GM18511 (cell line): Measurements from ENCODE around the gene LOXL3.

Experiments used
- ATAC-seq: cut with Tn5 transposase; IDR thresholded peaks from one replicate; pipeline ENCODE4 v1.9.1; 2021; ENCODE audit warnings: mild to moderate bottlenecking, moderate library complexity; ENCODE audit not compliant: unreplicated experiment

The LOXL3 gene

GRCh38 chr2:74552914-74553811 lies 579 bp downstream of the LOXL3 start:
- ATAC-seq, result no peak

- ATAC-seq, result peak; percentile 14
These were observed 1.5 kb downstream of the LOXL3 start for GRCh38 chr2:74551942-74552913.

- ATAC-seq, result no peak
These were observed 2.2 kb downstream of the LOXL3 start for GRCh38 chr2:74551530-74551929.

GRCh38 chr2:74550231-74550630 lies 3.5 kb downstream of the LOXL3 start:
- ATAC-seq, result no peak

- ATAC-seq, result peak; percentile 43
These were observed 4.6 kb downstream of the LOXL3 start for GRCh38 chr2:74548900-74549826.

- ATAC-seq, result no peak
These were observed 5.3 kb downstream of the LOXL3 start for GRCh38 chr2:74548285-74548899.

- ATAC-seq, result no peak
These were observed 7.7 kb downstream of the LOXL3 start for GRCh38 chr2:74546004-74546403.

GRCh38 chr2:74544634-74545033 lies 9.1 kb downstream of the LOXL3 start:
- ATAC-seq, result no peak

GRCh38 chr2:74542978-74543377 lies 10.8 kb downstream of the LOXL3 start:
- no peak for ATAC-seq

- no peak for ATAC-seq
These were observed 13.5 kb downstream of the LOXL3 start for GRCh38 chr2:74540291-74540690.

- ATAC-seq, result no peak
These were observed 14.8 kb downstream of the LOXL3 start for GRCh38 chr2:74538881-74539339.

GRCh38 chr2:74537140-74537539 lies 16.6 kb downstream of the LOXL3 start:
- ATAC-seq, result no peak

GRCh38 chr2:74536166-74536950 lies 17.4 kb downstream of the LOXL3 start:
- ATAC-seq, result no peak

- ATAC-seq, result no peak
These were observed 18.2 kb downstream of the LOXL3 start for GRCh38 chr2:74535440-74535965.

GRCh38 chr2:74534411-74534810 lies 19.3 kb downstream of the LOXL3 start:
- no peak for ATAC-seq

GRCh38 chr2:74533464-74533863 lies 20.3 kb downstream of the LOXL3 start:
- ATAC-seq, result no peak

- no peak for ATAC-seq
These were observed 21.5 kb downstream of the LOXL3 start for GRCh38 chr2:74532222-74532621.

GRCh38 chr2:74531666-74532065 lies 22.1 kb downstream of the LOXL3 start:
- ATAC-seq, result no peak
